ENCODE data around the gene CCDC93. TPM values are rescaled to one million over a fixed set of nuclear protein-coding genes. Genes with fewer than 3 reads are reported as not detected.
A peak's percentile ranks its signal among the peaks of the same experiment; 100 is the strongest.

The CCDC93 gene
- total and polyA plus RNA-seq, 2 of the 4 experiments (the other 2 are of a cell fraction), result 8.1 to 17.2 TPM

GRCh38 chr2:117933884-117934354, 80.0 kb downstream of the CCDC93 start:
- Histone ChIP-seq H2BK5ac (ENCODE audit: low read depth, low read length, poor library complexity, severe bottlenecking) (no peak overlapping the region), H3K4me1 (ENCODE audit: control insufficient read depth, insufficient read depth, low read length) (peaks cover 5% of the 10 kb centered on the region; the same call in 1 of the 2 replicates), H4K20me1 (ENCODE audit: insufficient read depth, low read length) (no peaks in the 10 kb centered on the region), H3K4me2 (ENCODE audit: low read depth, low read length) (no peak overlapping the region), H4K91ac (ENCODE audit: insufficient read depth, low read depth, low read length) (no peak overlapping the region), H3K18ac (ENCODE audit: low read depth, low read length) (no peak overlapping the region), H3K27ac (ENCODE audit: insufficient read depth, low read length) (no peak overlapping the region), H3K56ac (ENCODE audit: extremely low read depth, insufficient read depth, low read length) (no peak overlapping the region), H4K5ac (ENCODE audit: low read depth, low read length) (no peak overlapping the region; the same call in 1 of the 2 replicates), H2BK20ac (ENCODE audit: low read depth, low read length) (no peak overlapping the region), H3K9ac (ENCODE audit: low read depth, low read length) (no peak overlapping the region), H2AK5ac (ENCODE audit: low read depth, low read length) (no peak overlapping the region), H2BK120ac (ENCODE audit: low read depth, low read length) (no peak overlapping the region), H2AFZ (replicated peaks; ENCODE audit: low read length, poor library complexity) (no peak overlapping the region), H3K4me3 (ENCODE audit: insufficient read depth, low read depth, low read length) (no peak overlapping the region), H3K36me3 (ENCODE audit: control insufficient read depth, insufficient read depth, low read length) (peaks cover 57% of the 10 kb centered on the region), H2AK9ac (replicated peaks; ENCODE audit: low read depth, low read length, poor library complexity) (no peak overlapping the region), H3K14ac (replicated peaks; ENCODE audit: low read depth, low read length) (no peak overlapping the region; the same call in 1 of the 2 replicates), H3K79me1 (ENCODE audit: low read depth in 1 of 2, low read length in 2 of 2) (peaks cover 0 to 5% of the 10 kb centered on the region in 2 experiments; a peak in 1 of 4 replicates), H3K27me3 (ENCODE audit: control insufficient read depth, insufficient read depth, low read length) (no peaks in the 10 kb centered on the region), H2BK15ac (ENCODE audit: low read depth, low read length) (no peak overlapping the region), H3K9me3 (ENCODE audit: control insufficient read depth, insufficient read depth, low read length) (no peaks in the 10 kb centered on the region), H3K23ac (ENCODE audit: low read depth, low read length) (no peak overlapping the region; the same call in 1 of the 2 replicates), H4K8ac (ENCODE audit: low read depth in 2 of 2, low read length in 2 of 2) (no peak overlapping the region; a peak in 1 of 4 replicates), H3K9me1 (ENCODE audit: insufficient read depth, low read length) (peaks cover 3% of the 10 kb centered on the region; the same call in 1 of the 2 replicates), H3K4ac (ENCODE audit: low read depth, low read length) (peak overlapping the region; percentile 33)
- BruUV-seq (replicated peaks), result no TSS peak
- intact Hi-C loops (cut with micrococcal nuclease), result no loop called here
- CTCF ChIA-PET, result no interaction called here
- dilution Hi-C loops (cut with HindIII; ENCODE audit: low sequenced_read_pairs, unreplicated experiment), result no loop called here
- TF ChIP-seq CHD1 (IDR thresholded peaks at IDR 0.05; ENCODE audit: low read depth, low read length) (no peak), USF2 (IDR thresholded peaks at IDR 0.05; ENCODE audit: low read depth, low read length) (no peak), RFX5 (IDR thresholded peaks at IDR 0.05; ENCODE audit: low read depth, low read length) (no peak), SMC3 (IDR thresholded peaks at IDR 0.05; ENCODE audit: low read depth, low read length) (no peak), MAZ (IDR thresholded peaks at IDR 0.05; ENCODE audit: borderline replicate concordance, low read depth, low read length) (no peak), NFE2L2 (IDR thresholded peaks at IDR 0.05; ENCODE audit: low read depth, low read length) (no peak), FOS (IDR thresholded peaks at IDR 0.05; ENCODE audit: low read depth, low read length) (no peak), MAFK (IDR thresholded peaks at IDR 0.05; ENCODE audit: low read depth, low read length) (no peak), CEBPB (IDR thresholded peaks at IDR 0.05; ENCODE audit: low read depth, low read length) (no peak), POLR2A (IDR thresholded peaks at IDR 0.05; ENCODE audit: low read depth, low read length) (no peak), RAD21 (IDR thresholded peaks at IDR 0.05; ENCODE audit: low read length) (no peak), CTCF (conservative IDR thresholded peaks at IDR 0.05; ENCODE audit: low read depth, low read length) (no peak), BHLHE40 (IDR thresholded peaks at IDR 0.05; ENCODE audit: low read depth, low read length) (no peak), MXI1 (IDR thresholded peaks at IDR 0.05; ENCODE audit: borderline replicate concordance, low read depth, low read length) (no peak), RCOR1 (IDR thresholded peaks at IDR 0.05; ENCODE audit: insufficient replicate concordance, low read length) (no peak), ELK1 (IDR thresholded peaks at IDR 0.05; ENCODE audit: borderline replicate concordance, low read depth, low read length) (no peak)
- ATAC-seq (ENCODE audit: low read depth), result peak; percentile 37
- POLR2A ChIA-PET (ENCODE audit: unreplicated experiment), result no interaction called here
- in situ Hi-C loops (cut with MboI; ENCODE audit: low sequenced_read_pairs), result loop anchor here (10.0 kb wide), 1 partner anchor 109 kb away; no protein-coding TSS in a partner anchor
- no peak for DNase-seq
- 60% methylated on average over 1 of the region's 5 CpGs; no CpG with 5 or more reads in 1 of the 2 experiments for WGBS, 2 experiments (ENCODE audit: extremely low coverage in 2 of 2, insufficient read length in 1 of 2)

Data from IMR-90 (cell line).